SH-SY5Y (cell line): Measurements from ENCODE around the gene KRTAP16-1.

Source experiments
- GATA2 ChIP-seq: IDR thresholded peaks from 2 replicates; pipeline ENCODE4 v1.6.1; 2011; ENCODE audit warnings: mild to moderate bottlenecking, low read depth, low read length
- GATA3 ChIP-seq: IDR thresholded peaks from 2 replicates; pipeline ENCODE4 v1.6.1; 2011; ENCODE audit warnings: low read depth, mild to moderate bottlenecking, low read length, moderate library complexity

- TF ChIP-seq GATA2: no peak
- no peak for TF ChIP-seq GATA3
Observed at GRCh38 chr17:41334385-41335305, 25.5 kb upstream of the KRTAP16-1 start.
